Tibial nerve (tissue), 4 donors: ENCODE data around the gene ZCCHC14. TPM values are rescaled to one million over a fixed set of nuclear protein-coding genes. Genes with fewer than 3 reads are reported as not detected.

Source experiments
- DNase-seq, 2 donors: peaks; one replicate each; pipeline ENCODE4 v3.0.0-alpha.2; 2019; ENCODE audit warnings: low spot score in 2 of 2
- H3K27ac ChIP-seq, 4 donors: fragments of 200-600 bp; sonication (generic) in 3 of 4; one replicate each; pipeline ENCODE4 v1.5.1; 2017 to 2019; ENCODE audit warnings: mild to moderate bottlenecking in 1 of 4
- H3K27me3 ChIP-seq, 2 donors: fragments of 200-600 bp; sonication (generic) in 1 of 2; one replicate each; pipeline versions ENCODE4 v1.5.1 to v1.6.0; 2017 to 2019
- H3K36me3 ChIP-seq, 3 donors: fragments of 200-600 bp; sonication (generic); one replicate each; pipeline ENCODE4 v1.5.1; 2018 to 2019
- H3K4me1 ChIP-seq, 4 donors: fragments of 200-600 bp; sonication (generic) in 3 of 4; one replicate each; pipeline ENCODE4 v1.5.1; 2017 to 2019
- H3K4me3 ChIP-seq, 4 donors: fragments of 200-600 bp; sonication (generic) in 3 of 4; one replicate each; pipeline ENCODE4 v1.5.1; 2017 to 2019; ENCODE audit warnings: mild to moderate bottlenecking in 1 of 4, moderate library complexity in 1 of 4
- H3K9me3 ChIP-seq, 4 donors: fragments of 200-600 bp; sonication (generic) in 3 of 4; one replicate each; pipeline ENCODE4 v1.5.1; 2017 to 2019
- EP300 ChIP-seq, 2 donors: sonication (generic); formaldehyde crosslinking; IDR thresholded peaks; one replicate each; pipeline ENCODE4 v1.6.1; 2017; ENCODE audit warnings: antibody characterized with exemption in 2 of 2, mild to moderate bottlenecking in 1 of 2
- POLR2A ChIP-seq, 2 donors: fragments of 450-650 bp; IDR thresholded peaks; one replicate each; pipeline ENCODE4 v1.6.1; 2017; ENCODE audit warnings: antibody characterized with exemption in 2 of 2, mild to moderate bottlenecking in 2 of 2, moderate library complexity in 2 of 2
- WGBS, 2 donors: methylation state at CpG; one replicate each; pipeline ENCODE4 v1.1.5; 2018; 5-methylcytosine and 5-hydroxymethylcytosine counted together
- total RNA-seq, 4 donors: library from RNA; depleted of rRNA; stranded (reverse); fragments of >200 nt; gene quantifications; one replicate each; pipeline ENCODE4 v1.1.0, GENCODE V29; 2016
- TF ChIP-seq, protein P1 (sequence below), 5 experiments: fragments of 200-600 bp in 3 of 5; fragments of 450-650 bp in 2 of 5; sonication (generic) in 3 of 5; IDR thresholded peaks; one replicate each; pipeline ENCODE4 v1.5.1; 2016 to 2019; ENCODE audit warnings: antibody characterized with exemption in 5 of 5, mild to moderate bottlenecking in 3 of 5, moderate library complexity in 2 of 5

ZCCHC14 gene
- total RNA-seq, 4 donors from 2014 or later: 15.3 to 45.8 (median 25.8) TPM

- Histone ChIP-seq H3K9me3 (no peaks in the 10 kb centered on the region), H3K27ac (no peak overlapping the region), H3K27me3 (no peaks in the 10 kb centered on the region), H3K36me3 (peaks cover 2 to 96% (median 13%) of the 10 kb centered on the region in 3 donors), H3K4me3 (no peak overlapping the region), H3K4me1 (no peaks in the 10 kb centered on the region)
- no peak for DNase-seq
- 88 to 93% methylated on average over 1 to 10 of the region's 13 CpGs for WGBS, 2 donors
- TF ChIP-seq, protein P1, sequence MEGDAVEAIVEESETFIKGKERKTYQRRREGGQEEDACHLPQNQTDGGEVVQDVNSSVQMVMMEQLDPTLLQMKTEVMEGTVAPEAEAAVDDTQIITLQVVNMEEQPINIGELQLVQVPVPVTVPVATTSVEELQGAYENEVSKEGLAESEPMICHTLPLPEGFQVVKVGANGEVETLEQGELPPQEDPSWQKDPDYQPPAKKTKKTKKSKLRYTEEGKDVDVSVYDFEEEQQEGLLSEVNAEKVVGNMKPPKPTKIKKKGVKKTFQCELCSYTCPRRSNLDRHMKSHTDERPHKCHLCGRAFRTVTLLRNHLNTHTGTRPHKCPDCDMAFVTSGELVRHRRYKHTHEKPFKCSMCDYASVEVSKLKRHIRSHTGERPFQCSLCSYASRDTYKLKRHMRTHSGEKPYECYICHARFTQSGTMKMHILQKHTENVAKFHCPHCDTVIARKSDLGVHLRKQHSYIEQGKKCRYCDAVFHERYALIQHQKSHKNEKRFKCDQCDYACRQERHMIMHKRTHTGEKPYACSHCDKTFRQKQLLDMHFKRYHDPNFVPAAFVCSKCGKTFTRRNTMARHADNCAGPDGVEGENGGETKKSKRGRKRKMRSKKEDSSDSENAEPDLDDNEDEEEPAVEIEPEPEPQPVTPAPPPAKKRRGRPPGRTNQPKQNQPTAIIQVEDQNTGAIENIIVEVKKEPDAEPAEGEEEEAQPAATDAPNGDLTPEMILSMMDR (IDR thresholded peaks at IDR 0.05): no peak
- TF ChIP-seq EP300 (IDR thresholded peaks at IDR 0.05) (no peak), POLR2A (IDR thresholded peaks at IDR 0.05) (no peak)
Observed at GRCh38 chr16:87417528-87417910, 75.3 kb downstream of the ZCCHC14 start.

DNA sequence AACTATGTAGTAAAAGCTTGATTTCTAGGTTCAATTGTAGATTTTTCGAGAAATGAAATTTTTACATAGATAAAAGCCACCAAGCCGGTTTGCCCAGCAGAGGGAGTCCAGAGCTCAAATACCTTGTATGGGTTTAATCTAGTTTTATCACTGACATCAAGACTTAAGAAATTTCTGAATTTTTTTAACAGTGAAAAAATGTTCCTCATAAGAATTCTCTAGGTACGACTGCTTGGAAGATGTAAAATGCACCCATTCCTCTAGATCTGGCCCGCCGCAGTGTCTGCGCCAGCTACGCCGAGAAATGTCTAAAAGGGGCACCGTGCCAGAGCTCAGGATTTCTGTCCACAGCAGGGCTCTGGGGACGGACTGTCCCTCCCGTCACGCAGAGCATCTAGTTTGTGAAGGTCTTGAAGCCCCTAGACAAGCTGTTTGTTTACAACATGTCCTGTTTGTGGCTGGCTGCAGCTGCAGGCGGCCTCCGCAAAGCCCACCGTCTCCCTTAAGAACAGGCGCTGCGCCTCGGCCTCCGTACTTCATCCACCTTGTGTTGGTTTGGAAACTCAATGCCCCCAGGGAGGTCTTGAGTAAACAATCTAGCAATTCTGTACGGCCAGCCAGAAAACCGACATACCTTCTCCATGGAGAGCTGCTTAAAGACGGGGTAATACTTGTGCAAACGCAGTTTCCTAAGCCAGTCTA, 75.8 kb downstream of the ZCCHC14 start:
- Histone ChIP-seq H3K27ac (no peak overlapping the region), H3K36me3 (peaks cover 2 to 96% (median 18%) of the 10 kb centered on the region in 3 donors), H3K27me3 (no peaks in the 10 kb centered on the region), H3K4me1 (no peaks in the 10 kb centered on the region), H3K9me3 (no peaks in the 10 kb centered on the region), H3K4me3 (no peak overlapping the region)
- peak in 1 of 2 donors; percentile 75 for DNase-seq
- TF ChIP-seq EP300 (IDR thresholded peaks at IDR 0.05) (no peak), POLR2A (IDR thresholded peaks at IDR 0.05) (no peak)
- TF ChIP-seq, protein P1 (IDR thresholded peaks at IDR 0.05): peak; percentile 42 to 77 (median 56)
- WGBS, 2 donors: 73 to 77% methylated on average over 22 to 23 of the region's 23 CpGs

DNA sequence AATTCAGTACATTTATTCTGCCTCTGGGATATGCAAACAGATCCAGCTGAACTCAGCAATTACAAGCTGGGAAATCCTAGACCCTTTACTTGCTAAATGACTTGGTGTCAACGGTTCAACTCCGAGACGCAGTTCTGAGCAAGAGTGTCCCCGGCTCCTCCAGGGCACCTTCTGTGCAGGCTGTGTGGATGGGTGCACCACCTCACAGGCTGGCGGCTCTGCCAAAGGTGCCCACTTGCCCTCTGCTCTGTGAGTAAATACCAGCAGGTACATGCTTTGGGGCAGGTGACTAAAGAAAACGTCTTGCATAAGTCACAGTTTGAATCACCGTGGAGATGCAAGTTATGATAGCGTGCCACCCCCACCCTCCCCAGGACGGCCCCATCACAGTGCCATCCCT, 77.4 kb downstream of the ZCCHC14 start:
- no peak for TF ChIP-seq EP300 (IDR thresholded peaks at IDR 0.05)
- no peak for TF ChIP-seq POLR2A (IDR thresholded peaks at IDR 0.05)
- TF ChIP-seq, protein P1 (IDR thresholded peaks at IDR 0.05): no peak
- Histone ChIP-seq H3K9me3 (no peaks in the 10 kb centered on the region), H3K4me1 (no peaks in the 10 kb centered on the region), H3K27ac (no peak overlapping the region), H3K27me3 (no peaks in the 10 kb centered on the region), H3K36me3 (peaks cover 0 to 96% (median 23%) of the 10 kb centered on the region in 3 donors), H3K4me3 (no peak overlapping the region)
- DNase-seq: no peak
- 82 to 83% methylated on average over 9 of the region's 9 CpGs for WGBS, 2 donors

DNA sequence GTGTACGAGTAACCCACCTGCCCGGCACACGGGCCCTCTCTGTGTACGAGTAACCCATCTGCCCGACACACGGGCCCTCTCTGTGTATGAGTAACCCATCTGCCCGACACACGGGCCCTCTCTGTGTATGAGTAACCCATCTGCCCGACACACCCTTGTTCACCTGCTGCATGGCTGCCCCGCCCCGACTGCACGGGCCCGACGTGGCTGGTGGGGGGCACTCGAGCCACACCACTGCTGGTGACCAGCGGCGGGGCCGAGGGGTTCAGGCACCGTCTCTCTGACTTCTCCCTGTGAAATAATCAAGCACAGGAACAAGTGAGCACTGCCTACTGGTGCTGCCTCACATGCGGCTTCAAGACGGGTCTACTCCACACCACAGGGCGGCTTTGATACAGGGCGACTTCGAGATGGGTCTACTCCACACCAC, 78.6 kb downstream of the ZCCHC14 start:
- TF ChIP-seq POLR2A (IDR thresholded peaks at IDR 0.05) (no peak), EP300 (IDR thresholded peaks at IDR 0.05) (no peak)
- TF ChIP-seq, protein P1 (IDR thresholded peaks at IDR 0.05): no peak
- H3K4me1 ChIP-seq: no peaks in the 10 kb centered on the region
- H3K4me3 ChIP-seq: no peak overlapping the region
- H3K9me3 ChIP-seq: no peaks in the 10 kb centered on the region
- H3K27ac ChIP-seq: no peak overlapping the region
- peaks cover 0 to 97% (median 25%) of the 10 kb centered on the region in 3 donors for H3K36me3 ChIP-seq
- WGBS, 2 donors: 85 to 89% methylated on average over 20 to 23 of the region's 24 CpGs
- no peaks in the 10 kb centered on the region for H3K27me3 ChIP-seq
- DNase-seq: no peak

DNA sequence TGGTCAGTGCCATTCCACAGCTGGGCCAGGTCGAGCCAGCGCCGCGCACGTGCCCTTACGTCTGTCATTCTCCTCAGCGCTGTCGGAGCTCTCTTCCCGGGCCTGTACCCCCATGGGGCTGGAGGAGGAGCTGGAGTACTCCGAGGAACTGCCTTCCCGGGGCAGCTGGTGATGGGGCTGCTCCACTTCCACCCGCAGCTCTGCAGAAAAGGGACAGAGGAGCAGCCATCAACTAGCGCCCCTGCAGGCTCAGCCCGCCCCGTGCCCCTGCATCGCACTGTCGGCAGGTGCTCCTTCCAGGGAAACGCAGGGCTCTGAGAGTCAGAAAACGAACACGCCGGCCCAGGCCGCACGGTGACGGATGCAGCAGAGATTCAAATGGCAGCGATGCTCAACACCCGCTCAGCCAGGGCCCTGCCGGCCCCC, 79.8 kb downstream of the ZCCHC14 start:
- no peak overlapping the region for H3K27ac ChIP-seq
- H3K4me3 ChIP-seq: no peak overlapping the region
- no peak for DNase-seq
- WGBS, 2 donors: 86 to 90% methylated on average over 24 to 27 of the region's 27 CpGs
- H3K27me3 ChIP-seq: no peaks in the 10 kb centered on the region
- no peaks in the 10 kb centered on the region for H3K9me3 ChIP-seq
- TF ChIP-seq POLR2A (IDR thresholded peaks at IDR 0.05) (no peak), EP300 (IDR thresholded peaks at IDR 0.05) (no peak)
- TF ChIP-seq, protein P1 (IDR thresholded peaks at IDR 0.05): no peak
- H3K4me1 ChIP-seq: no peaks in the 10 kb centered on the region
- peaks cover 0 to 93% (median 22%) of the 10 kb centered on the region in 3 donors for H3K36me3 ChIP-seq
